ENCODE results near the gene HHAT. TPM values are rescaled to one million over a fixed set of nuclear protein-coding genes. Genes with fewer than 3 reads are reported as not detected.

Gene HHAT
- total RNA-seq, 2 experiments from 2014 or later: 5.2 to 9.5 TPM

GRCh38 chr1:210706246-210706645 is 377.5 kb downstream of the HHAT start:
- no peak overlapping the region for H2AFZ ChIP-seq (ENCODE audit: low read length)
- BruUV-seq (replicated peaks): no TSS peak
- no peaks in the 10 kb centered on the region for H3K4me1 ChIP-seq (ENCODE audit: insufficient read depth, low read length, poor library complexity, severe bottlenecking)
- no peaks in the 10 kb centered on the region for H4K20me1 ChIP-seq (ENCODE audit: insufficient read depth, low read length)
- H3K9me2 ChIP-seq (ENCODE audit: insufficient read depth, low read length): no peaks in the 10 kb centered on the region
- no peaks in the 10 kb centered on the region for H3K9me3 ChIP-seq (ENCODE audit: low read length)
- H3K36me3 ChIP-seq (ENCODE audit: insufficient read depth, low read length): no peaks in the 10 kb centered on the region
- H3K4me2 ChIP-seq (ENCODE audit: low read length): no peak overlapping the region
- ChIA-PET POLR2A (no interaction called here), CTCF (ENCODE audit: unreplicated experiment) (no interaction called here)
- H3K27ac ChIP-seq (ENCODE audit: low read depth, low read length, poor library complexity, severe bottlenecking): no peak overlapping the region
- H3K4me3 ChIP-seq (ENCODE audit: low read depth, low read length, poor library complexity, severe bottlenecking): no peak overlapping the region
- TF ChIP-seq EZH2phosphoT487 (IDR thresholded peaks at IDR 0.05; ENCODE audit: borderline replicate concordance, low read depth, low read length) (no peak), CTCF (conservative IDR thresholded peaks at IDR 0.05; ENCODE audit: low read length) (no peak)
- DNase-seq (ENCODE audit: low spot score): no peak
- H3K79me2 ChIP-seq (ENCODE audit: insufficient read depth, low read depth, low read length): no peaks in the 10 kb centered on the region
- intact Hi-C loops (cut with micrococcal nuclease; ENCODE audit: unreplicated experiment): no loop called here

GRCh38 chr1:210707300-210708240 is 378.9 kb downstream of the HHAT start:
- no peaks in the 10 kb centered on the region for H3K9me3 ChIP-seq (ENCODE audit: low read length)
- H3K27ac ChIP-seq (ENCODE audit: low read depth, low read length, poor library complexity, severe bottlenecking): no peak overlapping the region
- H3K9me2 ChIP-seq (ENCODE audit: insufficient read depth, low read length): no peaks in the 10 kb centered on the region
- no TSS peak for BruUV-seq (replicated peaks)
- intact Hi-C loops (cut with micrococcal nuclease; ENCODE audit: unreplicated experiment): no loop called here
- CTCF ChIA-PET (ENCODE audit: unreplicated experiment): no interaction called here
- no peak overlapping the region for H2AFZ ChIP-seq (ENCODE audit: low read length)
- no peaks in the 10 kb centered on the region for H3K4me1 ChIP-seq (ENCODE audit: insufficient read depth, low read length, poor library complexity, severe bottlenecking)
- POLR2A ChIA-PET: interaction anchor here (0.6 to 1.4 kb wide), 2 partner anchors 17 to 483 kb away, joined by 3 read pairs; no protein-coding TSS in a partner anchor
- no peak for DNase-seq (ENCODE audit: low spot score)
- H3K79me2 ChIP-seq (ENCODE audit: insufficient read depth, low read depth, low read length): no peaks in the 10 kb centered on the region
- no peak overlapping the region for H3K4me3 ChIP-seq (ENCODE audit: low read depth, low read length, poor library complexity, severe bottlenecking)
- no peaks in the 10 kb centered on the region for H4K20me1 ChIP-seq (ENCODE audit: insufficient read depth, low read length)
- no peak overlapping the region for H3K4me2 ChIP-seq (ENCODE audit: low read length)
- TF ChIP-seq CTCF (conservative IDR thresholded peaks at IDR 0.05; ENCODE audit: low read length) (no peak), EZH2phosphoT487 (IDR thresholded peaks at IDR 0.05; ENCODE audit: borderline replicate concordance, low read depth, low read length) (no peak)
- H3K36me3 ChIP-seq (ENCODE audit: insufficient read depth, low read length): no peaks in the 10 kb centered on the region

- DNase-seq (ENCODE audit: low spot score): no peak
- POLR2A ChIA-PET: interaction anchor here (0.7 kb wide), 2 partner anchors 141 to 1485 kb away, joined by 3 to 5 read pairs; no protein-coding TSS in a partner anchor
Observed at GRCh38 chr1:210709701-210710100, 381.0 kb downstream of the HHAT start.

More at GRCh38 chr1:210709701-210710100, 381.0 kb downstream of the HHAT start:
- Histone ChIP-seq H3K4me1 (ENCODE audit: insufficient read depth, low read length, poor library complexity, severe bottlenecking) (no peaks in the 10 kb centered on the region), H3K27ac (ENCODE audit: low read depth, low read length, poor library complexity, severe bottlenecking) (no peak overlapping the region), H4K20me1 (ENCODE audit: insufficient read depth, low read length) (no peaks in the 10 kb centered on the region), H3K9me3 (ENCODE audit: low read length) (no peaks in the 10 kb centered on the region), H3K9me2 (ENCODE audit: insufficient read depth, low read length) (no peaks in the 10 kb centered on the region), H3K4me2 (ENCODE audit: low read length) (no peak overlapping the region), H2AFZ (ENCODE audit: low read length) (no peak overlapping the region), H3K79me2 (ENCODE audit: insufficient read depth, low read depth, low read length) (no peaks in the 10 kb centered on the region), H3K36me3 (ENCODE audit: insufficient read depth, low read length) (no peaks in the 10 kb centered on the region), H3K4me3 (ENCODE audit: low read depth, low read length, poor library complexity, severe bottlenecking) (no peak overlapping the region)
- TF ChIP-seq EZH2phosphoT487 (IDR thresholded peaks at IDR 0.05; ENCODE audit: borderline replicate concordance, low read depth, low read length): no peak
- TF ChIP-seq CTCF (conservative IDR thresholded peaks at IDR 0.05; ENCODE audit: low read length): no peak
- no TSS peak for BruUV-seq (replicated peaks)
- CTCF ChIA-PET (ENCODE audit: unreplicated experiment): no interaction called here
- intact Hi-C loops (cut with micrococcal nuclease; ENCODE audit: unreplicated experiment): no loop called here
